ENCODE results near the gene ERCC4.
A peak's percentile ranks its signal among the peaks of the same experiment; 100 is the strongest.

ERCC4 gene

GRCh38 chr16:13926464-13926863, 6.5 kb downstream of the ERCC4 start:
- DNase-seq (ENCODE audit: extremely low spot score) = no peak
- ChIA-PET POLR2A (no interaction called here), CTCF (no interaction called here)
- TF ChIP-seq FOXA1 (IDR thresholded peaks at IDR 0.05) (no peak), ELF4 (IDR thresholded peaks at IDR 0.05) (no peak)

GRCh38 chr16:13926891-13927290, 6.9 kb downstream of the ERCC4 start:
- ChIA-PET POLR2A (no interaction called here), CTCF (no interaction called here)
- TF ChIP-seq FOXM1 (IDR thresholded peaks at IDR 0.05; ENCODE audit: borderline replicate concordance) (no peak), CTBP1 (IDR thresholded peaks at IDR 0.05; ENCODE audit: borderline replicate concordance) (no peak), SP1 (IDR thresholded peaks at IDR 0.05) (no peak), NFRKB (IDR thresholded peaks at IDR 0.05) (no peak), SUZ12 (IDR thresholded peaks at IDR 0.05) (no peak), BHLHE40 (IDR thresholded peaks at IDR 0.05; ENCODE audit: borderline replicate concordance) (no peak), L3MBTL2 (conservative IDR thresholded peaks at IDR 0.05) (no peak), PKNOX1 (IDR thresholded peaks at IDR 0.05) (no peak), FOXA1 (IDR thresholded peaks at IDR 0.05) (no peak), ARNT (IDR thresholded peaks at IDR 0.05) (no peak), HDGF (IDR thresholded peaks at IDR 0.05; ENCODE audit: borderline replicate concordance) (no peak), ZNF384 (IDR thresholded peaks at IDR 0.05) (no peak), ELF4 (IDR thresholded peaks at IDR 0.05) (no peak), FOXK2 (IDR thresholded peaks at IDR 0.05) (no peak), LEF1 (IDR thresholded peaks at IDR 0.05; ENCODE audit: borderline replicate concordance) (no peak), TARDBP (IDR thresholded peaks at IDR 0.05) (no peak)
- DNase-seq (ENCODE audit: extremely low spot score) = no peak

- POLR2A ChIA-PET = no interaction called here
- TF ChIP-seq ELF4 (IDR thresholded peaks at IDR 0.05) (no peak), ARNT (IDR thresholded peaks at IDR 0.05) (no peak), TARDBP (IDR thresholded peaks at IDR 0.05) (no peak), NFRKB (IDR thresholded peaks at IDR 0.05) (no peak), PKNOX1 (IDR thresholded peaks at IDR 0.05) (no peak), L3MBTL2 (conservative IDR thresholded peaks at IDR 0.05) (no peak), ZNF384 (IDR thresholded peaks at IDR 0.05) (no peak), BHLHE40 (IDR thresholded peaks at IDR 0.05; ENCODE audit: borderline replicate concordance) (no peak)
- CTCF ChIA-PET = no interaction called here
- no peak for DNase-seq (ENCODE audit: extremely low spot score)
Measured at GRCh38 chr16:13928646-13929045, 8.7 kb downstream of the ERCC4 start.

- no peak for DNase-seq (ENCODE audit: extremely low spot score)
- POLR2A ChIA-PET = no interaction called here
- no peak for TF ChIP-seq SUZ12 (IDR thresholded peaks at IDR 0.05)
- TF ChIP-seq LEF1 (IDR thresholded peaks at IDR 0.05; ENCODE audit: borderline replicate concordance) = no peak
- TF ChIP-seq FOXM1 (IDR thresholded peaks at IDR 0.05; ENCODE audit: borderline replicate concordance) = no peak
- TF ChIP-seq ARNT (IDR thresholded peaks at IDR 0.05) = no peak
- no peak for TF ChIP-seq BHLHE40 (IDR thresholded peaks at IDR 0.05; ENCODE audit: borderline replicate concordance)
- no peak for TF ChIP-seq L3MBTL2 (conservative IDR thresholded peaks at IDR 0.05)
- no peak for TF ChIP-seq CTBP1 (IDR thresholded peaks at IDR 0.05; ENCODE audit: borderline replicate concordance)
- TF ChIP-seq ELF4 (IDR thresholded peaks at IDR 0.05) = no peak
- no peak for TF ChIP-seq FOXA1 (IDR thresholded peaks at IDR 0.05)
- no peak for TF ChIP-seq HDGF (IDR thresholded peaks at IDR 0.05; ENCODE audit: borderline replicate concordance)
- TF ChIP-seq SP1 (IDR thresholded peaks at IDR 0.05) = no peak
- TF ChIP-seq PKNOX1 (IDR thresholded peaks at IDR 0.05) = no peak
- TF ChIP-seq ZNF384 (IDR thresholded peaks at IDR 0.05) = no peak
- no peak for TF ChIP-seq TARDBP (IDR thresholded peaks at IDR 0.05)
- CTCF ChIA-PET = no interaction called here
Measured at GRCh38 chr16:13931845-13932244, 11.9 kb downstream of the ERCC4 start.

GRCh38 chr16:13935408-13935807, 15.5 kb downstream of the ERCC4 start:
- CTCF ChIA-PET = interaction anchor here (1.0 to 1.8 kb wide), 2 partner anchors 12 to 14 kb away, joined by 7 to 9 read pairs; no protein-coding TSS in a partner anchor
- peak; percentile 58 for DNase-seq (ENCODE audit: extremely low spot score)
- POLR2A ChIA-PET = no interaction called here
- no peak for TF ChIP-seq SUZ12 (IDR thresholded peaks at IDR 0.05)
- TF ChIP-seq ZNF384 (IDR thresholded peaks at IDR 0.05) = no peak
- TF ChIP-seq PKNOX1 (IDR thresholded peaks at IDR 0.05) = no peak
- TF ChIP-seq CTBP1 (IDR thresholded peaks at IDR 0.05; ENCODE audit: borderline replicate concordance) = no peak
- TF ChIP-seq TARDBP (IDR thresholded peaks at IDR 0.05) = no peak
- no peak for TF ChIP-seq BHLHE40 (IDR thresholded peaks at IDR 0.05; ENCODE audit: borderline replicate concordance)
- no peak for TF ChIP-seq L3MBTL2 (conservative IDR thresholded peaks at IDR 0.05)
- no peak for TF ChIP-seq FOXA1 (IDR thresholded peaks at IDR 0.05)
- no peak for TF ChIP-seq LEF1 (IDR thresholded peaks at IDR 0.05; ENCODE audit: borderline replicate concordance)
- TF ChIP-seq ARNT (IDR thresholded peaks at IDR 0.05) = no peak
- TF ChIP-seq SP1 (IDR thresholded peaks at IDR 0.05) = no peak
- TF ChIP-seq FOXM1 (IDR thresholded peaks at IDR 0.05; ENCODE audit: borderline replicate concordance) = no peak
- TF ChIP-seq HDGF (IDR thresholded peaks at IDR 0.05; ENCODE audit: borderline replicate concordance) = no peak
- no peak for TF ChIP-seq ELF4 (IDR thresholded peaks at IDR 0.05)

- TF ChIP-seq HDGF (IDR thresholded peaks at IDR 0.05; ENCODE audit: borderline replicate concordance) = no peak
- no peak for DNase-seq (ENCODE audit: extremely low spot score)
- ChIA-PET POLR2A (no interaction called here), CTCF (interaction anchor here (0.8 to 1.8 kb wide), 3 partner anchors 12 to 154 kb away, joined by 3 to 9 read pairs (median 7); no protein-coding TSS in a partner anchor)
Measured at GRCh38 chr16:13936155-13936554, 16.2 kb downstream of the ERCC4 start.

Measured in HEK293T (cell line).